ENCODE results near the gene CYCS.

CYCS gene

DNA sequence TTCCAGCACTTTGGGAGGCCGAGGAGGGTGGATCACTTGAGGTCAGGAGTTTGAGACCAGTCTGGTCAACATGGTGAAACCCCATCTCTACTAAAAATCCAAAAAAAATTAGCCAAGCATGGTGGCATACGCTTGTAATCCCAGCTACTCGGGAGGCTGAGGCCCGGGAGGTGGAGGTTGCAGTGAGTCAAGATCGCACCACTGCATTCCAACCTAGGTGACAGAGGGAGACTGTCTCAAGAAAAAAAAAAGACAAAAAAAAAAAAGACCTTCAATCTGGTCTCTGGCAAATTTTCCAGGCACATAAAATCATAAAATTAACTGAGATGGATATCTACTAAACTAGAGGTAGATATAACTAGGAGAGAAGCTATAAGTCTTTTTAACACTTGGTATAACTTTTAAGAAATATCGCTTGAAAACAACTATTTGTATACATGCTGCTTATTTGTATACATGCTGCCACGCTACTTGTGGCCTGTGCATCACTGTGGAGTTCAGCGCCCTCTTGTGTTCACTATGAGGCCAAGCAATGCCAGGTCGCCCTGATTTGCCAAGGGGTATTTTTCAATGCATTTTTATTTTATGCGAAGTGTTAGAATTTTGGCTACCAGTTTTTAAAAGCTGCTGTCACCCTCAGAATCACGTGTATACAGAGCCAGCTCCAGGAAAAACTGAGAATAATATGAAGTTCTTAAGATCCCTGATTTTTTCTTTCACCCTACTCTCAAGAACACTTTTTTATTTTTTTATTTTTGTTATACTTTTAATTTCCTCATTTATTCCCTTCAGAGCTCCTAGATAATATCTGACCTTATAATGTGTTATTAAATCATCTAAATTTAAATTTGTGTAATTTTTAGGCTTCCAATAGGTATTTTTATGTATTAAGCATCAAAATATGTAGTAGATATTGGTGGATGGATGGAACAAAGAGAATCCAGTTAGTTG, 26.7 kb downstream of the CYCS start:
- H3K27ac ChIP-seq = no peak overlapping the region
- TF ChIP-seq, protein P1, sequence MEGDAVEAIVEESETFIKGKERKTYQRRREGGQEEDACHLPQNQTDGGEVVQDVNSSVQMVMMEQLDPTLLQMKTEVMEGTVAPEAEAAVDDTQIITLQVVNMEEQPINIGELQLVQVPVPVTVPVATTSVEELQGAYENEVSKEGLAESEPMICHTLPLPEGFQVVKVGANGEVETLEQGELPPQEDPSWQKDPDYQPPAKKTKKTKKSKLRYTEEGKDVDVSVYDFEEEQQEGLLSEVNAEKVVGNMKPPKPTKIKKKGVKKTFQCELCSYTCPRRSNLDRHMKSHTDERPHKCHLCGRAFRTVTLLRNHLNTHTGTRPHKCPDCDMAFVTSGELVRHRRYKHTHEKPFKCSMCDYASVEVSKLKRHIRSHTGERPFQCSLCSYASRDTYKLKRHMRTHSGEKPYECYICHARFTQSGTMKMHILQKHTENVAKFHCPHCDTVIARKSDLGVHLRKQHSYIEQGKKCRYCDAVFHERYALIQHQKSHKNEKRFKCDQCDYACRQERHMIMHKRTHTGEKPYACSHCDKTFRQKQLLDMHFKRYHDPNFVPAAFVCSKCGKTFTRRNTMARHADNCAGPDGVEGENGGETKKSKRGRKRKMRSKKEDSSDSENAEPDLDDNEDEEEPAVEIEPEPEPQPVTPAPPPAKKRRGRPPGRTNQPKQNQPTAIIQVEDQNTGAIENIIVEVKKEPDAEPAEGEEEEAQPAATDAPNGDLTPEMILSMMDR (conservative IDR thresholded peaks at IDR 0.05) = peak; percentile 96

DNA sequence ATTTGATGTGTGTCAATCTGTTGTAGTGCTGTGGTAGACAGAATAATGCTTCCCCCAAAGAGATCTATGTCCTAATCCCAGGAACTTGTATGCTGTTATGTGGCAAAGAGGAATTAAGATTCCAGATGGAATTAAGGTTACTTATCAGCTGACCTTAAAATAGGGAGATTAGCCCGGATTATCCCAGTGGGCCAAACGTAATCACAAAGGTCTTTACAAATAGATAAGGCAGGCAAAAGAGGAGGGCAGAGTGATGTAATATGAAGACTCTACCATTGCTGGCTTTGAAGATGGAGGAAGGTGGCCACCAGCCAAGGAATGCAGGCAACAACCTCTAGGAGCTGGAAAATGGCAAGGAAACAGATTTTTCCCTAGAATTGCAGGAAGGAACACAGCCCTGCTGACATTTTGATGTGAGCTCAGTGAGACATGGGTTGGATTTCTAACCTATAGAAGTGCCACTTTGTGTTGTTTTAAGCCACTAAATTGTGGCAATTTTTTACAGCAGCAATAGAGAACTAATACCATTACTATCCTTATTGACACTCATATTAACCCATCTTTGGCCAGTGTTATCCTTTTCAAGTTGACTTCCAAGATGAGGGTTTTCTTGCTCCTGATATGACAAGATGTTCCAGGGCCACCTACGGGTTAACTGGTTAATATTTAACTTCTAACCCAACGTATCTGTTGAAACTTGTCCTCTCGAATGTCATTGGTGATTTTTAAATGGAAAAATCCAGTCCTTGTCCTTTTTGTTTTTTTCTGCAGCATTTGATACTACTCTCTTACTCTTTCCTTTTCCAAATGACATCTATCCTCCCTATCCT, 29.3 kb downstream of the CYCS start:
- H3K27ac ChIP-seq = no peak overlapping the region
- TF ChIP-seq, protein P1 (conservative IDR thresholded peaks at IDR 0.05) = no peak

DNA sequence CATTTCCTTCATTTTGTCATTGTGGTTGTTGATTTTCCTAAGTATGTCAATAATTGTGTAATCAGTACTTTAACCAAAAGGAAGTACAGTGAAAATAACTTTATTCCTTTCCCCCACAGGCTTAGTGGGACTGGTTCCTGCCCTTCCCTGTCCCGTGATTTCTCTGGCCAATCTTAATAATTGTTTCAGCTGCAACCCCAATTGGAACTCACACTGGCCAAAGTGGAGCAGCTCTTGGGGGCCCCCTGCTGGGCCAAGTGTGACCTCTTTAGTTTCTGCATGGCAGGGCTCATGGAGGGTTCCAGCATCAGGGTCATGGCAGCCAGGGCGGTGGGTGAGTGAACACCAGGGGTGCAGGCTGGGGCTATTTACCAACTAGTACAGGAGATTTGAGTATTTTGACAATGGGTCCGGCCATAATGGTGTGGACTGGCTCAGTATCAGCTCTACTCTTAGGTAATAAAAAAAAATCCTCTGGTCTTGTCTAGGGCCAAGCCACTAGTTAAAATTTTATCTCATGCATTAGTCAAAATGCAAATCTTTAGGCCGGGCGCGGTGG, 31.7 kb downstream of the CYCS start:
- H3K27ac ChIP-seq = no peak overlapping the region
- TF ChIP-seq, protein P1 (conservative IDR thresholded peaks at IDR 0.05) = peak; percentile 80

DNA sequence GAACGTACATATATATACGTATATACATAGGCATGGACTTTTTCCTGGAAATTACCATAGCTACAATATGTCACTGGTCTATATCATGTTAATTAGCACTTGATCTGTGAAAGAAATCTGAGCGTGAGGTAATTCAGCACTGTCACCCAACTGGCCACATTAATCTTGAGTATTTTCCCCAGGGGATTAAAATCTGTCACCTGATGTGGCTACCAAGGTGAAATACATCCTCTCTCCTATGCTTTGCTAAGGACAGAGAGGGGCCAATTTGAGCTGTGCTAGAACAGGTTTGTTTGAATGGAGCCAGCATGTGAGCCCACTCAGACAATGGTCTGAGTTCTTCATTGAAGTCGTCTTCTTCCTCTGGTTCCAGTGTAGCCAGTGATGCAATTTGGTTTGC, 33.3 kb downstream of the CYCS start:
- TF ChIP-seq, protein P1 (conservative IDR thresholded peaks at IDR 0.05) = no peak
- H3K27ac ChIP-seq = no peak overlapping the region

DNA sequence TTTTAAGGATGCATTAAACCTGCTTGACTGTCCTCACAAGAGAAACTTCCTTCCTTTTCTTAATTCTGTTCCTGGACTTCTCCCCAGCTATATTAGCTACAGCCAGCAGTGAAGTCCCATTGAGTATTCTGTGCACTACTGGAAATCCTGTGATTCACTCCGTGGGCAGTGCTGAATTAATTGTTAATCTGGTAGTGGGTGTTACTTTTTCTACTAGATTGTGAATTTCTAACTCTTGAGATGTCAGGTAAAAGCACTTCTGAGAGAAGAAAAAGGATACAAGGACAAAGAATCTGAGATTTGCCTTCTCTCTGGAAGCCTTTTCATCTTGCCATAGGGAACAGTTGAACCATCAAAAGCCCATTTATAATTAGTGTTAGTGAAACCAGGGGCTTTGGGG, 33.9 kb downstream of the CYCS start:
- H3K27ac ChIP-seq = no peak overlapping the region
- TF ChIP-seq, protein P1 (conservative IDR thresholded peaks at IDR 0.05) = no peak

DNA sequence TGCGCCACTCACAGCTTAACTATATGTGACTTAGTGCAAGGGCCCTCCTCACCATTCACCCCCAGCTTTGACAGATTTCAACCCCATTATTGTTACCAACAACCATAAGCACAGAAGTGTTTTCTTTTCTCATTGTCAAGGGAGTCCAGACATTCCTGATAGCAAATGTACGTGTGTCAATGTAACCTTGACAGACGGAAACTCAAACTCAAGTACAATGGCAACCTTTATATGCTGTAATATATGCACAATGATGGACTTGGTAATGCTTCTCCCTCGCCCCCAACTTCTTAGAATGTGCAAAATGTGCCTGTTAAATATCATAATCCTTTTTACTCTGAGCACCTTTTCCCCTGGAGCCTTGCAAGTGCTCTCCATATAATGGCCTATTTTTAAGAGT, 34.7 kb downstream of the CYCS start:
- H3K27ac ChIP-seq = no peak overlapping the region

More for the DNA sequence above, 34.7 kb downstream of the CYCS start:
- TF ChIP-seq, protein P1 (conservative IDR thresholded peaks at IDR 0.05) = no peak

Data from VCaP (cell line).